Endothelial cell of umbilical vein (primary cell): ENCODE measurements around the gene CCL2.

Source experiments
- CTCF ChIP-seq, 2 donors: IDR thresholded peaks; 1 replicate in 1 of 2; 2 replicates in 1 of 2; pipeline ENCODE4 v1.5.1; 2011; ENCODE audit warnings: low read length in 2 of 2, mild to moderate bottlenecking in 2 of 2, moderate library complexity in 2 of 2, control low read depth in 1 of 2, inconsistent platforms in 1 of 2, low read depth in 1 of 2; ENCODE audit not compliant: insufficient read depth in 1 of 2; ENCODE audit errors: extremely low read depth in 1 of 2
- EZH2 ChIP-seq: IDR thresholded peaks from 2 replicates; pipeline ENCODE4 v1.6.1; 2012; ENCODE audit warnings: borderline replicate concordance, low read depth, mild to moderate bottlenecking, moderate library complexity, low read length, inconsistent platforms; ENCODE audit not compliant: severe bottlenecking
- FOS ChIP-seq: IDR thresholded peaks from 2 replicates; pipeline ENCODE4 v1.6.1; 2011; ENCODE audit warnings: mild to moderate bottlenecking, low read length, moderate library complexity, borderline replicate concordance; ENCODE audit not compliant: insufficient read depth
- GATA2 ChIP-seq: IDR thresholded peaks from 2 replicates; pipeline ENCODE4 v1.7.0; 2011; ENCODE audit warnings: low read depth, mild to moderate bottlenecking, moderate library complexity, mixed read lengths, low read length; ENCODE audit not compliant: insufficient read length, insufficient read depth
- JUN ChIP-seq: IDR thresholded peaks from 2 replicates; pipeline ENCODE4 v1.6.1; 2011; ENCODE audit warnings: borderline replicate concordance, low read depth; ENCODE audit not compliant: insufficient read length, insufficient read depth
- MAX ChIP-seq: IDR thresholded peaks from 2 replicates; pipeline ENCODE4 v1.6.1; 2011; ENCODE audit not compliant: insufficient read depth, insufficient read length
- MYC ChIP-seq: IDR thresholded peaks from one replicate; pipeline ENCODE4 v1.6.1; 2011; ENCODE audit warnings: mild to moderate bottlenecking, low read depth, low read length
- POLR2A ChIP-seq: IDR thresholded peaks from 2 replicates; pipeline ENCODE4 v1.6.1; 2012; ENCODE audit warnings: low read depth, mild to moderate bottlenecking, control low read depth, low read length
- POLR2AphosphoS5 ChIP-seq: IDR thresholded peaks from 2 replicates; pipeline ENCODE4 v1.6.1; 2012; ENCODE audit warnings: low read depth, mild to moderate bottlenecking, control low read depth, low read length, moderate library complexity; ENCODE audit not compliant: insufficient read depth

DNA sequence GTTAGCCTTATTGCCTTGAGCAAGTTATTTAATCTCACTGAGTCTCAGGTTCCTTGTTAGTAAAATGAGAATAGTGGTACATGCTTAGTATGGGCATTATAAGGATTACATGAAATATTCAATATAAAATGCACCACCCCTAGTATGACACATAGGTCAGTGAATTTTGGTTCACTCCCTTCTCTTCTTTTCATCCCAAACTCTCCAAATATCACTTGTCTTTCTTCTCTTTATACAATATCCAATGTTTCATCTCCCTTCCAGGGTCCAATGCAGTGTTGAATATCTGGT lies 28.4 kb upstream of the CCL2 start:
- TF ChIP-seq CTCF (IDR thresholded peaks at IDR 0.05; ENCODE audit: extremely low read depth in 1 of 2, insufficient read depth in 1 of 2, low read depth in 1 of 2, low read length in 2 of 2), result no peak
- no peak for TF ChIP-seq EZH2
- no peak for TF ChIP-seq MAX
- no peak for TF ChIP-seq POLR2A
- no peak for TF ChIP-seq JUN
- no peak for TF ChIP-seq POLR2AphosphoS5
- TF ChIP-seq MYC, result no peak
- TF ChIP-seq GATA2, result no peak
- no peak for TF ChIP-seq FOS
